ENCODE measurements around the gene ODF2. TPM values are rescaled to one million over a fixed set of nuclear protein-coding genes. Genes with fewer than 3 reads are reported as not detected.

The ODF2 gene
- total and polyA plus RNA-seq, 10 of the 15 experiments (the other 5 are each of a cell fraction or from before 2014, with no cell fraction given) = 8.7 to 65.1 (median 38.5) TPM

- H3K36me3 ChIP-seq (ENCODE audit: control insufficient read depth in 2 of 2, insufficient read depth in 2 of 2, low read length in 1 of 2) = peaks cover 3 to 12% of the 10 kb centered on the region in 2 experiments; a peak in 3 of 4 replicates
- DNase-seq (ENCODE audit: low read depth, low spot score) = peak; percentile 82
- WGBS (ENCODE audit: insufficient coverage, insufficient replicate concordance, low lambda C conversion rate, missing lambda C conversion rate) = 2% methylated on average over 64 of the region's 64 CpGs
- H3K79me2 ChIP-seq (ENCODE audit: control insufficient read depth, insufficient read depth, low read length) = peaks cover 22% of the 10 kb centered on the region
- ChIA-PET RAD21 (ENCODE audit: unreplicated experiment) (interaction anchor here (1.1 to 2.1 kb wide), 4 partner anchors 46 to 143 kb away, joined by 4 to 11 read pairs (median 4); partner anchors contain the start of gene SPTAN1), POLR2A (interaction anchor here (0.6 to 2.6 kb wide), 12 partner anchors 9 to 1503 kb away, joined by 3 to 19 read pairs (median 4); partner anchors contain the start of genes ODF2 and SPTAN1), SMC1A (ENCODE audit: uncharacterized antibody, unreplicated experiment) (interaction anchor here (0.8 to 2.6 kb wide), 9 partner anchors 9 to 219 kb away, joined by 3 to 20 read pairs (median 3); partner anchors contain the start of genes SPTAN1, URM1 and ZDHHC12), CTCF (interaction anchor here (0.7 to 1.2 kb wide), 5 partner anchors 51 to 142 kb away, joined by 3 read pairs; no protein-coding TSS in a partner anchor)
- peak within 1 kb of the TSS; percentile 82 for H3K4me2 ChIP-seq (ENCODE audit: control insufficient read depth, insufficient read depth)
- peak within 1 kb of the TSS; percentile 74 for H3K27ac ChIP-seq (ENCODE audit: control insufficient read depth, insufficient read depth)
- peak within 1 kb of the TSS; percentile 90 for H3K9ac ChIP-seq (ENCODE audit: control insufficient read depth, insufficient read depth, low read length)
- intact Hi-C loops (cut with micrococcal nuclease; ENCODE audit: unreplicated experiment) (loop anchor here (5.0 kb wide), 1 partner anchor 48 kb away; the partner anchor contains the start of gene SPTAN1), in situ Hi-C loops (cut with MboI) (no loop called here)
- H3K9me3 ChIP-seq (replicated peaks; ENCODE audit: control insufficient read depth, insufficient read depth, low read length) = no peaks in the 10 kb centered on the region
- ATAC-seq = peak; percentile 98
- TSS peak; percentile 73 for BruUV-seq (replicated peaks)
- FAIRE-seq = peak; percentile 92
- peak within 1 kb of the TSS; percentile 95 for H2AFZ ChIP-seq (ENCODE audit: control insufficient read depth, low read depth, low read length)
- H3K4me1 ChIP-seq (ENCODE audit: control insufficient read depth, insufficient read depth, low read length) = peaks cover 10% of the 10 kb centered on the region; the same call in 1 of the 2 replicates
- H3K4me3 ChIP-seq = peak within 1 kb of the TSS; percentile 97
- H4K20me1 ChIP-seq (ENCODE audit: control insufficient read depth, insufficient read depth) = no peaks in the 10 kb centered on the region
- H3K27me3 ChIP-seq (replicated peaks in 1 of 2; ENCODE audit: control insufficient read depth in 2 of 2, insufficient read depth in 2 of 2, low read length in 1 of 2) = no peaks in the 10 kb centered on the region
- TF ChIP-seq SRF (IDR thresholded peaks at IDR 0.05; ENCODE audit: low read depth in 2 of 2, low read length in 2 of 2) (0 out of 4 replicates have a peak, but pooled peaks of 1 of the 2 experiments have one; percentile 20), ZNF24 (IDR thresholded peaks at IDR 0.05) (no peak), REST (IDR thresholded peaks at IDR 0.05; ENCODE audit: low read depth, low read length) (no peak), ZNF622 (IDR thresholded peaks at IDR 0.05) (no peak), TBL1XR1 (IDR thresholded peaks at IDR 0.05; ENCODE audit: low read depth, low read length) (no peak; the same call in 1 of the 2 replicates), SREBF2 (IDR thresholded peaks at IDR 0.05; ENCODE audit: low read length) (no peak), MYC (IDR thresholded peaks at IDR 0.05; ENCODE audit: insufficient read depth, insufficient read length, insufficient replicate concordance, low read length, severe bottlenecking) (no peak), NFYA (IDR thresholded peaks at IDR 0.05; ENCODE audit: borderline replicate concordance, low read depth, low read length) (no peak), HDAC6 (IDR thresholded peaks at IDR 0.05; ENCODE audit: unreplicated experiment) (no peak), CHD1 (IDR thresholded peaks at IDR 0.05; ENCODE audit: low read depth, low read length) (no peak), SMC3 (IDR thresholded peaks at IDR 0.05; ENCODE audit: borderline replicate concordance, low read length) (no peak)
- TF ChIP-seq, protein P1, sequence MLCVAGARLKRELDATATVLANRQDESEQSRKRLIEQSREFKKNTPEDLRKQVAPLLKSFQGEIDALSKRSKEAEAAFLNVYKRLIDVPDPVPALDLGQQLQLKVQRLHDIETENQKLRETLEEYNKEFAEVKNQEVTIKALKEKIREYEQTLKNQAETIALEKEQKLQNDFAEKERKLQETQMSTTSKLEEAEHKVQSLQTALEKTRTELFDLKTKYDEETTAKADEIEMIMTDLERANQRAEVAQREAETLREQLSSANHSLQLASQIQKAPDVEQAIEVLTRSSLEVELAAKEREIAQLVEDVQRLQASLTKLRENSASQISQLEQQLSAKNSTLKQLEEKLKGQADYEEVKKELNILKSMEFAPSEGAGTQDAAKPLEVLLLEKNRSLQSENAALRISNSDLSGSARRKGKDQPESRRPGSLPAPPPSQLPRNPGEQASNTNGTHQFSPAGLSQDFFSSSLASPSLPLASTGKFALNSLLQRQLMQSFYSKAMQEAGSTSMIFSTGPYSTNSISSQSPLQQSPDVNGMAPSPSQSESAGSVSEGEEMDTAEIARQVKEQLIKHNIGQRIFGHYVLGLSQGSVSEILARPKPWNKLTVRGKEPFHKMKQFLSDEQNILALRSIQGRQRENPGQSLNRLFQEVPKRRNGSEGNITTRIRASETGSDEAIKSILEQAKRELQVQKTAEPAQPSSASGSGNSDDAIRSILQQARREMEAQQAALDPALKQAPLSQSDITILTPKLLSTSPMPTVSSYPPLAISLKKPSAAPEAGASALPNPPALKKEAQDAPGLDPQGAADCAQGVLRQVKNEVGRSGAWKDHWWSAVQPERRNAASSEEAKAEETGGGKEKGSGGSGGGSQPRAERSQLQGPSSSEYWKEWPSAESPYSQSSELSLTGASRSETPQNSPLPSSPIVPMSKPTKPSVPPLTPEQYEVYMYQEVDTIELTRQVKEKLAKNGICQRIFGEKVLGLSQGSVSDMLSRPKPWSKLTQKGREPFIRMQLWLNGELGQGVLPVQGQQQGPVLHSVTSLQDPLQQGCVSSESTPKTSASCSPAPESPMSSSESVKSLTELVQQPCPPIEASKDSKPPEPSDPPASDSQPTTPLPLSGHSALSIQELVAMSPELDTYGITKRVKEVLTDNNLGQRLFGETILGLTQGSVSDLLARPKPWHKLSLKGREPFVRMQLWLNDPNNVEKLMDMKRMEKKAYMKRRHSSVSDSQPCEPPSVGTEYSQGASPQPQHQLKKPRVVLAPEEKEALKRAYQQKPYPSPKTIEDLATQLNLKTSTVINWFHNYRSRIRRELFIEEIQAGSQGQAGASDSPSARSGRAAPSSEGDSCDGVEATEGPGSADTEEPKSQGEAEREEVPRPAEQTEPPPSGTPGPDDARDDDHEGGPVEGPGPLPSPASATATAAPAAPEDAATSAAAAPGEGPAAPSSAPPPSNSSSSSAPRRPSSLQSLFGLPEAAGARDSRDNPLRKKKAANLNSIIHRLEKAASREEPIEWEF (IDR thresholded peaks at IDR 0.05; ENCODE audit: insufficient replicate concordance, low read depth, low read length) = no peak
These were observed 48.9 kb downstream of the ODF2 start, which contains the start of gene GLE1 for GRCh38 chr9:128504485-128505413. Gene GLE1 (plus strand): TSS chr9:128504719. CDS start chr9:128504806, 87 bp downstream.
